Fibroblast of lung (primary cell): ENCODE data around the gene KRT2. TPM values are rescaled to one million over a fixed set of nuclear protein-coding genes. Genes with fewer than 3 reads are reported as not detected.

Source experiments
- DNase-seq, 2 donors: peaks; one replicate each; pipeline versions ENCODE4 v3.0.0 to v3.0.0-alpha.2; 2010; ENCODE audit warnings: low read depth in 2 of 2
- H2AFZ ChIP-seq: 2 replicates; pipeline ENCODE4 v1.5.1; 2012; ENCODE audit warnings: low read length, control low read depth, inconsistent platforms
- H3K27ac ChIP-seq: 2 replicates; pipeline ENCODE4 v1.5.1; 2011; ENCODE audit warnings: low read length, control low read depth; ENCODE audit not compliant: insufficient read depth
- H3K27me3 ChIP-seq: 2 replicates; pipeline ENCODE4 v1.5.1; 2011; ENCODE audit warnings: mild to moderate bottlenecking, low read length; ENCODE audit not compliant: control insufficient read depth, insufficient read depth
- H3K36me3 ChIP-seq: 2 replicates; pipeline ENCODE4 v1.5.1; 2011; ENCODE audit warnings: low read length; ENCODE audit not compliant: control insufficient read depth, insufficient read depth
- H3K4me1 ChIP-seq: 2 replicates; pipeline ENCODE4 v1.5.1; 2011; ENCODE audit warnings: low read length; ENCODE audit not compliant: control insufficient read depth, insufficient read depth; ENCODE audit errors: extremely low read depth
- H3K4me2 ChIP-seq: 2 replicates; pipeline ENCODE4 v1.5.1; 2011; ENCODE audit warnings: low read length, control low read depth; ENCODE audit not compliant: insufficient read depth; ENCODE audit errors: extremely low read depth
- H3K4me3 ChIP-seq, 4 experiments: fragments of 200-600 bp in 1 of 4; sonication (generic) in 1 of 4; replicated peaks in 1 of 4; 2 replicates each; pipeline ENCODE4 v1.5.1; 2011 to 2016; ENCODE audit warnings: low read length in 4 of 4, low read depth in 3 of 4, mild to moderate bottlenecking in 3 of 4, control low read depth in 2 of 4, inconsistent platforms in 1 of 4, mixed read lengths in 1 of 4; ENCODE audit not compliant: insufficient read depth in 1 of 4; ENCODE audit errors: control extremely low read depth in 1 of 4
- H3K79me2 ChIP-seq: 2 replicates; pipeline ENCODE4 v1.5.1; 2012; ENCODE audit warnings: mild to moderate bottlenecking, low read length, inconsistent platforms; ENCODE audit not compliant: control insufficient read depth, insufficient read depth
- H3K9ac ChIP-seq: 2 replicates; pipeline ENCODE4 v1.5.1; 2011; ENCODE audit warnings: mild to moderate bottlenecking, low read length, control low read depth; ENCODE audit not compliant: insufficient read depth
- H3K9me3 ChIP-seq: 2 replicates; pipeline ENCODE4 v1.5.1; 2012; ENCODE audit warnings: low read depth, low read length; ENCODE audit not compliant: control insufficient read depth, insufficient read depth
- H4K20me1 ChIP-seq: 2 replicates; pipeline ENCODE4 v1.5.1; 2011; ENCODE audit warnings: low read length; ENCODE audit not compliant: control insufficient read depth, insufficient read depth; ENCODE audit errors: extremely low read depth
- CTCF ChIP-seq, 2 donors: IDR thresholded peaks in 1 of 2; conservative IDR thresholded peaks in 1 of 2; 1 replicate in 1 of 2; 2 replicates in 1 of 2; pipeline ENCODE4 v1.5.1; 2011 to 2012; ENCODE audit warnings: low read length in 2 of 2, control low read depth in 1 of 2, inconsistent platforms in 1 of 2, low read depth in 1 of 2, mild to moderate bottlenecking in 1 of 2
- EZH2 ChIP-seq: IDR thresholded peaks from 2 replicates; pipeline ENCODE4 v1.5.1; 2012; ENCODE audit warnings: low read length, control low read depth, mild to moderate bottlenecking; ENCODE audit errors: missing control alignments
- polyA plus RNA-seq, 2 donors: library from polyadenylated mRNA; depleted of rRNA in 1 of 2; stranded (reverse) in 1 of 2; unstranded in 1 of 2; fragments of >200 nt; gene quantifications; 2 replicates each; pipeline ENCODE4 v1.2.1, GENCODE V29; 2011 to 2012; ENCODE audit warnings: missing spikeins in 1 of 2
- total RNA-seq: library from RNA; depleted of rRNA; stranded (reverse); fragments of >200 nt; gene quantifications from 2 replicates; pipeline ENCODE4 v1.2.1, GENCODE V29; 2014

KRT2 gene
- total and polyA plus RNA-seq, 2 donors (not counting 1 experiment from before 2014, with no cell fraction given): not detected

GRCh38 chr12:52667931-52668330, 15.9 kb upstream of the KRT2 start:
- Histone ChIP-seq H4K20me1 (no peaks in the 10 kb centered on the region), H3K4me2 (no peak overlapping the region), H3K9ac (no peak overlapping the region), H3K27me3 (peaks cover 2% of the 10 kb centered on the region), H3K4me1 (no peaks in the 10 kb centered on the region), H3K27ac (no peak overlapping the region), H3K4me3 (no peak overlapping the region), H3K36me3 (no peaks in the 10 kb centered on the region), H3K79me2 (no peaks in the 10 kb centered on the region), H2AFZ (no peak overlapping the region), H3K9me3 (no peaks in the 10 kb centered on the region)
- TF ChIP-seq CTCF (conservative IDR thresholded peaks at IDR 0.05 in 1 of 2, IDR thresholded peaks at IDR 0.05 in 1 of 2; ENCODE audit: low read depth in 1 of 2, low read length in 2 of 2) (no peak), EZH2 (no peak)
- no peak for DNase-seq

- H2AFZ ChIP-seq: no peak overlapping the region
Observed at GRCh38 chr12:52667509-52667908, 15.5 kb upstream of the KRT2 start.

DNA sequence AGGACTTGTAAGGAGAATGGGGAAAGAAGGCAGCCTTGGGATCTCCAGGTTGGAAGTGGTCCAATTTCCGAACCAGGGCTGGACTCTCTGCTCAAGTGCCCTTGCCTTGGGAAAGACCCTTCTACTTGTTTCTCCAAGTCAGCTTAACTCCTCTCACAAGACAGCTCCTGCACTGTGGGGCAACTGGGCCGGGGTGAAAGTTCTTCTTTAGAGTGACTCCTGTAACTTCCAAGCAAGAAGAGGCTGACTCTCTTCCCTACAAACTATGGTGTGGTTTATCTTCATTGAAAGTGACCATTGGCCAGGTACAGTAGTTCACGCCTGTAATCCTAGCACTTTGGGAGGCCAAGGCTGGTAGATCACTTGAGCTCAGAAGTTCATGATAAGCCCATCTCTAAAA, 14.5 kb upstream of the KRT2 start:
- Histone ChIP-seq H3K9ac (no peak overlapping the region), H3K36me3 (no peaks in the 10 kb centered on the region), H3K4me2 (no peak overlapping the region), H3K4me3 (no peak overlapping the region), H3K27ac (no peak overlapping the region), H3K9me3 (no peaks in the 10 kb centered on the region), H2AFZ (no peak overlapping the region), H3K4me1 (no peaks in the 10 kb centered on the region), H3K79me2 (no peaks in the 10 kb centered on the region), H3K27me3 (peaks cover 2% of the 10 kb centered on the region), H4K20me1 (no peaks in the 10 kb centered on the region)
- no peak for DNase-seq
- TF ChIP-seq CTCF (conservative IDR thresholded peaks at IDR 0.05 in 1 of 2, IDR thresholded peaks at IDR 0.05 in 1 of 2; ENCODE audit: low read depth in 1 of 2, low read length in 2 of 2) (no peak), EZH2 (no peak)

More at GRCh38 chr12:52667509-52667908, 15.5 kb upstream of the KRT2 start:
- no peaks in the 10 kb centered on the region for H4K20me1 ChIP-seq
- no peak overlapping the region for H3K4me3 ChIP-seq
- H3K4me1 ChIP-seq: no peaks in the 10 kb centered on the region
- H3K4me2 ChIP-seq: no peak overlapping the region
- TF ChIP-seq EZH2: no peak
- TF ChIP-seq CTCF (conservative IDR thresholded peaks at IDR 0.05 in 1 of 2, IDR thresholded peaks at IDR 0.05 in 1 of 2; ENCODE audit: low read depth in 1 of 2, low read length in 2 of 2): no peak
- no peaks in the 10 kb centered on the region for H3K9me3 ChIP-seq
- DNase-seq: no peak
- no peaks in the 10 kb centered on the region for H3K36me3 ChIP-seq
- no peaks in the 10 kb centered on the region for H3K79me2 ChIP-seq
- peaks cover 2% of the 10 kb centered on the region for H3K27me3 ChIP-seq
- H3K27ac ChIP-seq: no peak overlapping the region
- H3K9ac ChIP-seq: no peak overlapping the region
